Measurements from ENCODE around the gene CITED4.

Gene CITED4

DNA sequence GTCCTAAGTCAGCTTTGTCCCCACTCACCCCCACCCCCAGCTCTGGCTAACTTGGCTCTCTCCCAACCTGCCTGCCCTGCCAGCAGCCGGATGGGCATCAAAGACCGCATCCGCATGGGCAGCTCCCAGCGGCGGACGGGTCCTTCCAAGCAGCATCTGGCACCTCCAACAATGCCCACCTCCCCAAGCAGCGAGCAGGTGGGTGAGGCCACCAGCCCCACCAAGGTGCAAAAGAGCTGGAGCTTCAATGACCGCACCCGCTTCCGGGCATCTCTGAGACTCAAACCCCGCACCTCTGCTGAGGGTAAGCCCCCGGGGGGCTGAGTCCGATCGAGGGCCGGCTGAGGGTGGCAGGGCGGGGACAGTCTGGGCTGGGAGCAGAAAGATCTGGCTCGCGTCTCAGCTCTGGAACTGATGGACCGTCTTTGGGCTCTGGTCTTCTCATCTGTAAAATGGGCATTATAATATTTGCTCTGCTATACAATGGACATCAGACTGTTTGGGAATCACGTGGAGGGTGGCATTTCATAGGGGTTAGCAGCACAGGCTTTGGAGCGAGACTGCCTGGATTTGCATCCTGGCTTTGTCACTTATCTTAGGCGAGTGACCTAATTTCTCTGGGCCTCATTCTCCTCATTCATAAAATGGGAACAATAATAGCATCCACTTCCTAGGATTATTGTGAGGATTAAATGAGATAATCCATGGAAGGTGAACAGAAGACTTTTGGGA lies 31.0 kb downstream of the CITED4 start:
- DNase-seq = no peak

DNA sequence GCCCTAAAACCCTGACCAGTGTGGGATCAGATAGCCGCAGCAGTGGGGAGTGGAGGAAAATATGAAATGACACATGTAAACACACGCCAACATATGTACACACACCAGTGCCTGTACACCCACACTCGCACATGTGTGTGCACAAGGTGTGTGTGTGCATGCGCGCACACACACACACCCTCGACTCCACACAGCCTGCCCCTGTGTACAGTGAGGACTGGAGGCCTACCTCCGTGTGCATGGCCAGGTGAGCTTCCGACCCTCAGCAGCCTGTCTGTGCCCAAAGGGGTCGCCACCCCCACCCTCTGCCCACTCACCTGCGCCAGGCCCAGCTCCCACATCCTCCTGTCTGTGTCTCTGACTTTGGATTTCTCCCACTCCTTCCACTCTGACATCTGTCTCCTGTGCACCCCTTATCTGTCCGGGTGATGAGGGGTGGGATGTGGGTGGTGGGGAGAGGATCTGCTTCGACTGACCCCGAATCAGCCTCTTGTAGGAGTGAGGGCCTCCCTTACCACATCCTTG lies 31.7 kb downstream of the CITED4 start:
- DNase-seq = no peak

DNA sequence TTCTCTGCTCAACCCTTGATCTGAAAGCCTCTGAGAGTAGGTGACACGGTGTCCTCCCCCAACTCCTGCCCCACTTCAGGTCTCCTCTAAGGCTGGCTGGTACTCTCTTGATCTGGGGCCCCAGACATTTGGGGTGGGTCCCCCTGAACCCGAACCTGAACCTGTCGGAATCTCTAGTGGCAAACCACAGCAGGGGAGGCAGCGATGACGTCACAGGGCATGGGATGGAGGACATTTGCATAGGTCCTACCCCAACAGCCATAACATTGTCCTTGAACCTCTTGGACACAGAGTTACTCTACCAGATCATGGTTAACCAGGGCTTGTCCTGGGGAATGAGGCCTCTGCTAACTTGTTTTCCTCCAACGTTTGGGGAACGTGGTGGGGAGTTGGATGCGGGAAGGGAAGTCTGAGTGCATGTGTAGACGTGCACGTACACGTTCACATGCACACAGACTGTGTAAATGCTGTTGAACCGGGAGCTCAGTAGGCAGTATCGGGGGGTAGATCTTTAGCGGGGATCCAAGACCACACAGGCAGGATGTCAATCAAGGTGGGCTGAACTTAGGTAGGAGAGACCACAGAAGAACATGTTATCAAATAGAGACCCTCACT lies 32.4 kb downstream of the CITED4 start:
- DNase-seq = no peak

DNA sequence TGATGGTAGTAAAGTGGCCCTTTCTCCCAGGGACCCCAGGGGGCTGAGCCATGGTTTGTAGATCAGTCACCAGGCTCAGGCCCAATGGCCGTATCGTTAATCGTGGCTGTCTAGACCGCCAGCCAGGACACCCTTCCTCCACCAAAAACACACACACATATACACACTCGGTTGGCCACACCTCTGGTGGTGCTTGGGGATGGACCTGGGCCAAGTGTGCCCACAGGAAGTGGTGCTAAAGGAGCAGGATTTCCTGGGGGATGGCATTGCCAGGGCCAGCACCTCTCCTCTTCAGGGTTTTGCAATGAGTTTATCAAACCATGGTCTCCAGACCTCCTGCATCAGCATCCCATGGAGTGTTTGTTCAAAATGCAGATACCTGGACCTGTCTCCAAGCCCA lies 36.2 kb downstream of the CITED4 start:
- DNase-seq = no peak

GRCh38 chr1:40825435-40825788 lies 36.8 kb downstream of the CITED4 start:
- no peak for DNase-seq

GRCh38 chr1:40824591-40825434 lies 37.4 kb downstream of the CITED4 start:
- no peak for DNase-seq

GRCh38 chr1:40823983-40824382 lies 38.2 kb downstream of the CITED4 start:
- no peak for DNase-seq

GRCh38 chr1:40823345-40823744 lies 38.8 kb downstream of the CITED4 start:
- DNase-seq = no peak

- DNase-seq = no peak
These were observed 39.3 kb downstream of the CITED4 start for GRCh38 chr1:40822890-40823289.

- no peak for DNase-seq
These were observed 41.1 kb downstream of the CITED4 start for GRCh38 chr1:40820911-40821693.

GRCh38 chr1:40820251-40820797 lies 41.8 kb downstream of the CITED4 start:
- DNase-seq = no peak

DNA sequence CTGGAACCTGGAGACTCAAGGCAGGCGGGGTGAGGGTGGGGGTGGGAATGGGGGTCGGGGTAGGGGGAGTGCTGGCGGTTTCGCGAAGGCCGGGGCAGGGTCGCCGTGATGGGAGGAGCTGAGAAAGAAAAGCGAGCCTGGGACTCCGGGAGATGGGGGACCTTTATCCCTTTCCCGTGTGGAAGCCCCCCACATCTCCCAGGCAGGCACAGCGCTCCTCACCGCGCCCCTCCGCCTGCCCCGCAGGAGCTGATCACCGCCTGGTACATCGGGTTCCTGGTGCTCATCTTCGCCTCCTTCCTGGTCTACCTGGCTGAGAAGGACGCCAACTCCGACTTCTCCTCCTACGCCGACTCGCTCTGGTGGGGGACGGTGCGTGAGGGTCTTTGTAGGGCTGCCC lies 43.1 kb downstream of the CITED4 start:
- DNase-seq = no peak

GRCh38 chr1:40818264-40818961 lies 43.8 kb downstream of the CITED4 start:
- DNase-seq = peak; percentile 57 to 85 (median 80)

GRCh38 chr1:40817791-40818263 lies 44.3 kb downstream of the CITED4 start:
- DNase-seq = no peak

- DNase-seq = no peak
These were observed 46.7 kb downstream of the CITED4 start for GRCh38 chr1:40815420-40815819.
